Immature natural killer cell (primary cell): ENCODE data around the gene TOP3A. TPM values are rescaled to one million over a fixed set of nuclear protein-coding genes. Genes with fewer than 3 reads are reported as not detected.
A peak's percentile ranks its signal among the peaks of the same experiment; 100 is the strongest.

Source experiments
- DNase-seq, 3 donors: peaks; one replicate each; pipeline ENCODE4 v3.0.0; 2022; ENCODE audit warnings: mixed read lengths in 1 of 3
- H3K27ac Mint-ChIP-seq, 6 donors: one replicate each; pipeline ENCODE4 v1.8.0; 2020; ENCODE audit warnings: mixed read lengths in 6 of 6, mild to moderate bottlenecking in 5 of 6, inconsistent platforms in 4 of 6, moderate library complexity in 3 of 6
- H3K27me3 Mint-ChIP-seq, 3 donors: one replicate each; pipeline ENCODE4 v1.8.0; 2020 to 2021; ENCODE audit warnings: low read depth in 3 of 3, mild to moderate bottlenecking in 3 of 3, mixed read lengths in 3 of 3, moderate library complexity in 3 of 3, inconsistent platforms in 1 of 3
- H3K36me3 Mint-ChIP-seq, 3 donors: one replicate each; pipeline ENCODE4 v1.8.0; 2020; ENCODE audit warnings: mixed read lengths in 3 of 3, inconsistent platforms in 2 of 3, mild to moderate bottlenecking in 2 of 3
- H3K4me1 Mint-ChIP-seq, 2 donors: one replicate each; pipeline ENCODE4 v1.8.0; 2020; ENCODE audit warnings: inconsistent platforms in 2 of 2, mild to moderate bottlenecking in 2 of 2, mixed read lengths in 2 of 2, moderate library complexity in 1 of 2
- H3K4me3 Mint-ChIP-seq, 5 donors: one replicate each; pipeline ENCODE4 v1.8.0; 2020; ENCODE audit warnings: mild to moderate bottlenecking in 5 of 5, mixed read lengths in 5 of 5, inconsistent platforms in 3 of 5, moderate library complexity in 3 of 5
- H3K9me3 Mint-ChIP-seq, 6 donors: one replicate each; pipeline ENCODE4 v1.8.0; 2020; ENCODE audit warnings: mild to moderate bottlenecking in 6 of 6, mixed read lengths in 6 of 6, inconsistent platforms in 4 of 6, moderate library complexity in 3 of 6
- polyA plus RNA-seq, 3 donors: library from polyadenylated mRNA; unstranded; fragments of 300-500 nt; fragmentation: Illumina TruSeq; gene quantifications; one replicate each; pipeline ENCODE4 v1.2.3, GENCODE V29; 2021

The TOP3A gene
- polyA plus RNA-seq, 3 donors from 2014 or later, result 4.8 to 32.7 (median 15.2) TPM

DNA sequence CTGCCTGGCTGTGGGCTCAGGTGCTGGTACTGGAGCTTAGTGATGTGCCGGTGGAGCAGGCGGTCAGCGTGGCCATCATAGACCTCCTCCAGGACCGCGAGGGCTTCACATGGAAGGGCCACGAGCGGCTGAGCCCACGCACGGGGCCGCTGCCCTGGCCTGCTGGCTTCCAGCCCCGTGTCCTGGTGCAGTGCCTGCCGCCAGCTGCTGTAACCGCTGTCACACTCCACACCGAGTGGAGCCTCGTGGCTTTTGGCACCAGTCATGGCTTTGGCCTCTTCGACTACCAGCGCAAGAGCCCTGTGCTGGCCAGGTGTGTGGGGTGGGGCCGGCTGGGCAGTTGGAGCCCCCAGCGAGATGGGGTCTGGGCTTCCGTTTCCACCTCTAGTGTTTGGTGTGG, 77.3 kb downstream of the TOP3A start:
- Mint-ChIP-seq H3K27ac (no peak overlapping the region), H3K4me1 (no peaks in the 10 kb centered on the region), H3K27me3 (peaks cover 0 to 2% (median 0%) of the 10 kb centered on the region in 3 donors), H3K4me3 (no peak overlapping the region), H3K9me3 (no peaks in the 10 kb centered on the region), H3K36me3 (peaks cover 0 to 5% (median 0%) of the 10 kb centered on the region in 3 donors)
- no peak for DNase-seq

DNA sequence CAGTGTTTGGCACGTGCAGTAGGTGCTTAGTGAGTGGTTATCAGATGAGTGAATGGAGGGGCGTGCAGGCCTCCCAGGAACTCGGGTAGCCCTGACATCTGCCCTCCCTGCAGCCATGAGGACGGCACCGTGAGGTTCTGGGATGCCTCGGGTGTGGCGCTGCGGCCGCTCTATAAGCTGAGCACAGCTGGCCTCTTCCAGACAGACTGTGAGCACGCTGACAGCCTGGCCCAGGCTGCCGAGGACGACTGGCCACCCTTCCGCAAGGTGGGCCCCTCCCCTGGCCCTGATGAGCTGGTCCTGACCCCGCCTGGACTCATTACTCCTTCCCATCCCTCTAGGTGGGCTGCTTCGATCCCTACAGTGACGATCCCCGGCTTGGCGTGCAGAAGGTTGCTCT, 78.3 kb downstream of the TOP3A start:
- Mint-ChIP-seq H3K4me1 (no peaks in the 10 kb centered on the region), H3K4me3 (no peak overlapping the region), H3K27me3 (peaks cover 0 to 2% (median 0%) of the 10 kb centered on the region in 3 donors), H3K9me3 (no peaks in the 10 kb centered on the region), H3K36me3 (peaks cover 0 to 5% (median 0%) of the 10 kb centered on the region in 3 donors), H3K27ac (no peak overlapping the region)
- no peak for DNase-seq

DNA sequence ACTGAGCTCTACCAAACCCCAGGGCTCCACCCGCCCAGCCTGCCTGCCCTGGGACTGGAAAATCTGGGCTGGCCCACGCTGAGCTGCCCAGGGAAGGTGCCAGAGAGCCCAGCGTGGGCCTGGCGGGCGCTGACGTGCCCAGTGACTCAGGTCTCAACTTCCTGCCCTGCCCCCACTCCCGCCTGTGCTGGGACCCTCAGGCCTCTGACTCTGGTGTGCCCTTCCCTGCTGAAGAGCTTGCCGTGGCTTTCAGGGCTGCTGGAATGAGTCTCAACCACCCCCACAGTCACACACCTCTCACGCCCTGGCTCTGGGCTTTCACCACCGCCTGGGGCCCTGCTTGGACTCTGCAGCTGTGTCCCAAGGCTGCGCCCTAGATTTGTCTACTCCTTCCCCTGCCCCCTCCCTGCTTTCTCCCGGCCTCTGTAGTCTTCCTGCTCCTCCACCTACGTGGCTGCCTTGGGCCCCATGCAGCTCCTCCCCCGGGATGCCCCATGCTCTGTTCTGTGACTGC, 79.0 kb downstream of the TOP3A start:
- Mint-ChIP-seq H3K9me3 (no peaks in the 10 kb centered on the region), H3K4me3 (no peak overlapping the region), H3K36me3 (peaks cover 0 to 5% (median 0%) of the 10 kb centered on the region in 3 donors), H3K4me1 (no peaks in the 10 kb centered on the region), H3K27me3 (peaks cover 0 to 2% (median 0%) of the 10 kb centered on the region in 3 donors), H3K27ac (no peak overlapping the region)
- DNase-seq, result no peak

DNA sequence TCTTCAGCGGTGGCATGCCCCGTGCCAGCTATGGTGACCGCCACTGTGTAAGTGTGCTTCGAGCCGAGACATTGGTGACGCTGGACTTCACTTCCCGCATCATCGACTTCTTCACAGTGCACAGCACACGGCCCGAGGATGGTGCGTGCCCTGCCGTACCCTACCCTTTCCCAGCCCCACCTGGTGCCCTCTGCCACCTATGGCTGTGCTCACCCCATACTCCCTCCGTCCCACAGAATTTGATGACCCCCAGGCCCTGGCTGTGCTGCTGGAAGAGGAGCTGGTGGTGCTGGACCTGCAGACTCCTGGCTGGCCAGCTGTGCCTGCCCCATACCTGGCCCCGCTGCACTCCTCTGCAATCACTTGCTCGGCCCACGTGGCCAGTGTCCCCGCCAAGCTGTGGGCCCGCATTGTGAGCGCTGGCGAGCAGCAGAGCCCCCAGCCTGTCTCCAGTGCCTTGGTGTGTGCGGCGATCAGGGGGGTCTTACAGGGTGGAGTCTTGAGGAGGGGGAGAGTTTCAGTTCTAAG, 79.9 kb downstream of the TOP3A start:
- DNase-seq, result no peak
- Mint-ChIP-seq H3K4me3 (no peak overlapping the region), H3K4me1 (peaks cover 0 to under 1% of the 10 kb centered on the region in 2 donors), H3K9me3 (no peaks in the 10 kb centered on the region), H3K36me3 (peaks cover 0 to 5% (median 0%) of the 10 kb centered on the region in 3 donors), H3K27me3 (peaks cover 0 to 2% (median 0%) of the 10 kb centered on the region in 3 donors), H3K27ac (no peak overlapping the region)

DNA sequence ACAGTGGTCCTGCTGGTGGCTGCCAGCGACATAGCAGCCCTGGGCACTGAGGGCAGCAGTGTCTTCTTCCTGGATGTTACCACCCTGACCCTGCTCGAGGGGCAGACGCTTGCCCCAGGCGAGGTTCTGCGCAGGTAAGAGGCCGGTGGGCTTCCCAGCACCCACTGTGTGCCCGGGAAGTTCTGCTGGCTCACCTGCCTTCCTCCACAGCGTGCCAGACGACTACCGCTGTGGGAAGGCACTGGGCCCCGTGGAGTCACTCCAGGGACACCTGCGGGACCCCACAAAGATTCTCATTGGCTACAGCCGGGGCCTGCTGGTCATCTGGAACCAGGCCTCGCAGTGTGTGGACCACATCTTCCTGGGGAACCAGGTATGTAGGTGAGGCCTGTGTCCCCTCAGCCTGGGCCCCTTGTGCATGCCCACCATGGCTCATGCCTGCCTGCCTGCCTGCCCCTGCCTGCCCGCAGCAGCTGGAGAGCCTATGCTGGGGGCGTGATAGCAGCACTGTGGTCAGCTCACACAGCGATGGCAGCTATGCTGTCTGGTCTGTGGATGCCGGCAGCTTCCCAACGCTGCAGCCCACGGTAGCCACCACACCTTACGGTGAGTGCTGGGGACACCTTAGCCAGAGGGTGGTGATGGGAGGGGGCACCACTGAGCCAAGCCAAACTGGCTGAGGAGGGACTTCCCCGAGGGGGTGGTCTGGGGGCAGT, 80.8 kb downstream of the TOP3A start:
- Mint-ChIP-seq H3K27me3 (peaks cover 0 to 2% (median 0%) of the 10 kb centered on the region in 3 donors), H3K4me1 (peaks cover 0 to 1% of the 10 kb centered on the region in 2 donors), H3K27ac (no peak overlapping the region), H3K4me3 (no peak overlapping the region), H3K9me3 (no peaks in the 10 kb centered on the region), H3K36me3 (peaks cover 0 to 5% (median 0%) of the 10 kb centered on the region in 3 donors)
- no peak for DNase-seq

DNA sequence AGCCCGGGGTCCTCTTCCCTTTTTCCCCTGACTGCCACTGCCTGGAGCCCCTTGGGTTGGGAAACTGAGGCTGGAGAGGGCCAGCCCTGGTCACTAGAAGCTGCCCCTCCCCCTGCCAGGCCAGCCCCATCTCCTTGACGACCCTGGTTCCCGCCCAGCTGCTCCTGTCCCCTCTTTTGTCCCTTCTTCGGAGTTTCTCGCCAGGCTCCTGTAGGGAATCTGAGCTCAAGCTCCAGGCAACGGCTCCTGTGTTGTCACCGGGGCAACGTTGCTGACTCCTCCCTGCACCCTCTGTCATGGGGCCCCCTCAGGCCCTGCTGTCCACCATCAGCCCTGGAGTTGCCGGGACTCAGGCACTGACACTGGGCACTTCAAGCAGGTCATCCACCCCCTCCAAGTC, 83.6 kb downstream of the TOP3A start:
- Mint-ChIP-seq H3K27me3 (no peaks in the 10 kb centered on the region), H3K36me3 (no peaks in the 10 kb centered on the region), H3K9me3 (no peaks in the 10 kb centered on the region), H3K4me1 (peaks cover 22% of the 10 kb centered on the region in 2 donors), H3K4me3 (no peak overlapping the region), H3K27ac (no peak overlapping the region)
- DNase-seq, result no peak

DNA sequence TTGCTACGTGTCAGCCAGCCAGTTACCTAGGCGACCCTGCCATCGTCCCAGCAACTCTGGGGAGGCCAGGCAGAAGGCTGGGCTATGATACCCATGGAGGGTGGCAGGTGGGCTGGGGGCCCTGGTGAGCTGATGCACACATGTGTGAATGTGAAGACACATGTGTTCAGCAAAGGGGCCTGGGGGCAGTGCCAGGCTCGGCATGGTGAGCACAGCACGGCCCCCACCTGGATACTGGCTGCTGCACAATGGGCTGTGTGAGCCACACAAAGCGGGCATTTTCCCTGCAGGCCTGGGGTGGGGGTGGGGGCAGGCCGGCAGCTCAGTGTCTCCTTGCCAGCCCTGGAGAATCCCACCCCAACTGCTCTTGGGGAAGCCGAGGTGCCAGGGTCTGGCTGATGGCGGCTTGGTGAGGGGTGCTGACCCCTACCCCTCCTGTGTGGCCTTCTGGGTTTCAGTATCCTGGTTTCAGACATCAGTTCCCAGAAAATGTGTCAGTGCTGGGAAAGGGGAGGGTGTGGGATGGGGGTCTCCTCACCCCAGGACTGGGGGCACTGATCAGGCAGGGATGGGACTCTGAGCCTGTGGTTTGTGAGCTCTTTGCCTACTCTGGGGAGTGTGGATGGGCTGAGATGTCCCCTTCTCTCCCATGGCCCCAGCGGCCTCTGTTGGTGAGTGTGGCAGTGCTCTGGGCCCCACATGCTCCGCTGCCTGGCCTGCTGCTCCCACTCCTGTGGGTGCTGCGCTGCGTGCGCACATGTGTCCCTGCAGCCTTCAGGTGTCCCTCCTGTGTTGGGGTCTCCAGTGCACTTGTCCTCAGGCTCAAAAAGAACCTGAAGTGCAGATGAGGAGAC, 84.3 kb downstream of the TOP3A start:
- no peak overlapping the region for H3K27ac Mint-ChIP-seq

DNA sequence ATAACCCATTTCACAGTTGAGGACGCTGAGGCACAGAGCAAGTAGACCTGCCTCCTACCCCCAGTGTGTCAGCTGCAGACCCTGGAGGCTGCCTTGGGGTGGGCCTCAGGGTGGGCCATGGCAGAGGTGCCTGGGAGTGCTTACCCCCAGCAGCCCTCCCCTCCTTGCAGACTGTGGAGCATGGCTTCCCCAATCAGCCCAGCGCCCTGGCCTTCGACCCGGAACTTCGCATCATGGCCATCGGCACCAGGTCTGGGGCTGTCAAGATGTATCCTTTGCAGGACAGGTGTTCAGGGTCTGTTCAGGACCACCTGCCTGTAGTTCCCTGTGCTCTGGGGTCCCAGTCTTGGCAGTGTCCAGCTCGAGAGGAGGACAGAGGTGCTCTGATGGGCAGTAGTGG, 85.0 kb downstream of the TOP3A start:
- H3K27ac Mint-ChIP-seq, result no peak overlapping the region
- H3K36me3 Mint-ChIP-seq, result no peaks in the 10 kb centered on the region
- no peaks in the 10 kb centered on the region for H3K9me3 Mint-ChIP-seq
- H3K4me3 Mint-ChIP-seq, result no peak overlapping the region
- no peaks in the 10 kb centered on the region for H3K27me3 Mint-ChIP-seq
- no peak for DNase-seq
- H3K4me1 Mint-ChIP-seq, result peaks cover 27 to 30% of the 10 kb centered on the region in 2 donors

More for the DNA sequence above, 84.3 kb downstream of the TOP3A start:
- DNase-seq, result no peak
- Mint-ChIP-seq H3K36me3 (no peaks in the 10 kb centered on the region), H3K4me1 (peaks cover 26 to 27% of the 10 kb centered on the region in 2 donors), H3K4me3 (no peak overlapping the region), H3K27me3 (no peaks in the 10 kb centered on the region), H3K9me3 (no peaks in the 10 kb centered on the region)

DNA sequence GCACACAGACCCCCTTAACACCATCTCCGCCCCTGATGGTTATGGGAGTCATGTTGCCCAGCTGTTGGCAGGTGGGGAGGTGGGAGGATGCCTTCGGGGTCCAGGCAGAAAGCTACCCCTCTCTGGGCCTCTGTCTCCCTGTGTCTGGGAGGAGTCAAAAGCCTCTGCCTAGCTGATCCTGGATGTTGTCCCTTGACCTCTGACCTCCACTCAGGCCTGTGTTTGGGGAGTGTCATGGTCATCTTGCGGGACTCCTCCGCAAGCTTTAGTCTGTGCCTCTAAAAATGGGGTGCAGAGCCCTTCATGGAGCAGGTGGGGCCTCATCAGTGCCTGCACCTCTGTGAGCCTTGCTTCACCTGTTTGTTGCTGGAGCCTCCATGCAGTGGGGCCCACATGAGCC, 85.5 kb downstream of the TOP3A start:
- H3K4me1 Mint-ChIP-seq, result peaks cover 27 to 30% of the 10 kb centered on the region in 2 donors
- no peaks in the 10 kb centered on the region for H3K27me3 Mint-ChIP-seq
- H3K36me3 Mint-ChIP-seq, result no peaks in the 10 kb centered on the region
- no peak overlapping the region for H3K27ac Mint-ChIP-seq
- H3K9me3 Mint-ChIP-seq, result no peaks in the 10 kb centered on the region
- H3K4me3 Mint-ChIP-seq, result no peak overlapping the region
- DNase-seq, result no peak

DNA sequence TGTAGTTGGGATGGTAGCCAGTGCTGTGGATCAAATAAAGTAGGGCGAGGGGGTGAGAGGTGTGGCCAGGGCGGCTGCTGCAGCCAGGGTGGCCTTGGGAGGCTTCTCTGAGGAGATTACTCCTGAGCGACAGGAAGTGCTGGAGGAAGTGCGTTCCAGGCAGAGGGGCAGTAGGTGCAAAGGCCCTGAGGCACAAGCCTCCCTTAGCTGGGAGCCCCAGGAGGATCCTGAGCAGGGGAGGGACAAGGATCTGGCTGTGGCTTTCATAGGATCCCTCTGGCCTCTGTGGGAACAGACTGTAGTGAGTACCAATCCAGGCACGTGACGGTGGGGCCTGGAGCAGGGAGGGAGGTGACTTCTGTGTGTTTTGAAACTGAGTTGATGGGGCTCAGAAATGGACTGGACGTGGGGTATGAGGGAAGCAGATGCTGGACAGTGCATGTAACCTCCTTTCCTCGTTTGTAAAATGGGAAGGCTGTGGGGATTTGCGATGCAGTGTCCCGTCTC, 86.6 kb downstream of the TOP3A start:
- peak overlapping the region in 2 of 5 donors; percentile 34 to 42 for H3K4me3 Mint-ChIP-seq
- no peaks in the 10 kb centered on the region for H3K36me3 Mint-ChIP-seq
- H3K27me3 Mint-ChIP-seq, result no peaks in the 10 kb centered on the region
- no peak for DNase-seq
- H3K4me1 Mint-ChIP-seq, result peaks cover 27 to 30% of the 10 kb centered on the region in 2 donors
- H3K9me3 Mint-ChIP-seq, result no peaks in the 10 kb centered on the region
- peak overlapping the region in 1 of 6 donors; percentile 28 for H3K27ac Mint-ChIP-seq

DNA sequence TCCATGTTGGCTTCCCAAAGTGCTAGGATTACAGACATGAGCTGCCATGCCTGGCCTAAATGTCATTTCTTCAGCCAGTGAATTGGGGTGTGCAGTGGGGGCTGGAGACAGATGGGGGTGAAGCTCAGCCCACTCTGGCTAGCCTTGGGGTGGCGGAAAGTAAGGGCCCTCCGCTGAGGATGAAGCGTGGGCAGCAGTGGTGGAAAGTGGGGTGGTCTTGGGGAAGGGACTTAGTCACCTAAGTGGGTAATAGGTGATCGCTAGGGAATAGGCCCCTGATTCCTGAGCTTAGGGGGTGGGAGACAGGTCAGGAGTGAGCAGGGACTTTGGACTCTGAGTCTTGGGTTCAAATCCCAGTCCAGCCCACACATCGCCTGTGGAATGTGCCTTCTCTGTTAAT, 87.2 kb downstream of the TOP3A start:
- H3K36me3 Mint-ChIP-seq, result no peaks in the 10 kb centered on the region
- no peaks in the 10 kb centered on the region for H3K27me3 Mint-ChIP-seq
- H3K4me1 Mint-ChIP-seq, result peaks cover 27 to 30% of the 10 kb centered on the region in 2 donors
- peak overlapping the region in 4 of 5 donors; percentile 19 to 41 (median 30) for H3K4me3 Mint-ChIP-seq
- DNase-seq, result no peak
- H3K9me3 Mint-ChIP-seq, result no peaks in the 10 kb centered on the region
- peak overlapping the region in 2 of 6 donors; percentile 36 to 61 for H3K27ac Mint-ChIP-seq

DNA sequence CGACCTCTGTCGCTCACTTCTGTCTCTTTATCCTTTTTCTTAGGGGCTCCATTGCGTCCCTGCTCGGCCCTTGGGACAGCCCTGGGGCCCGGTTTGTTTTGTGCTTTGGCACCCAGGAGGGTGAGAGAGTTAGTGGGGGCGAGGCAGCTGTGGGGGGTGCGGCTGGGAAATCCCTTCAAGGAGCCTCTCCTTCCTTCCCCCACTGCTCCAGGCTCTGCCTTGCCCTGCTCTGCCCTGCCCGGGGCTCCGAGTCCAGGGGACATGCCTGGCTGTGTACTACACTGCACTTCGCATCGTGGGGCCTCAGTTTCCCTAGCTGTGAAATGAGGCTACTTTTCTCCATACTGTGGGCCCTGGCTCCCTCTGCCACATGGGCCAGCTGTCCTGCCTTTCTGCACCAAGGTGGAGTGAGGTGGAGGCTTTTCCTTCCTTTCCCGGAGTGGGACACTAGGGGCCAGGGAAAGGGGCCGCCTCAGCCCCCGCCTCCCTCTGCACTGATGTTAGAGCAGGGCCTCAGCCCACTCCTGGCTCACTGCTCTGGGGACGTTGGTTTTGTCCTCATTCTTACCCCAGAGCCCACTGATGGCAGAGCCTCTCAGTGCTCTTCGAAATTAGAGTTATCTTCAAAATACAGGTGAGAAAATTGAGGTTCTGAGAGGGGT, 88.4 kb downstream of the TOP3A start:
- Mint-ChIP-seq H3K27me3 (no peaks in the 10 kb centered on the region), H3K27ac (peak overlapping the region; percentile 96 to 99 (median 98)), H3K4me1 (peaks cover 27 to 30% of the 10 kb centered on the region in 2 donors), H3K4me3 (peak overlapping the region; percentile 96 to 100 (median 98)), H3K9me3 (no peaks in the 10 kb centered on the region), H3K36me3 (no peaks in the 10 kb centered on the region)
- DNase-seq, result no peak

DNA sequence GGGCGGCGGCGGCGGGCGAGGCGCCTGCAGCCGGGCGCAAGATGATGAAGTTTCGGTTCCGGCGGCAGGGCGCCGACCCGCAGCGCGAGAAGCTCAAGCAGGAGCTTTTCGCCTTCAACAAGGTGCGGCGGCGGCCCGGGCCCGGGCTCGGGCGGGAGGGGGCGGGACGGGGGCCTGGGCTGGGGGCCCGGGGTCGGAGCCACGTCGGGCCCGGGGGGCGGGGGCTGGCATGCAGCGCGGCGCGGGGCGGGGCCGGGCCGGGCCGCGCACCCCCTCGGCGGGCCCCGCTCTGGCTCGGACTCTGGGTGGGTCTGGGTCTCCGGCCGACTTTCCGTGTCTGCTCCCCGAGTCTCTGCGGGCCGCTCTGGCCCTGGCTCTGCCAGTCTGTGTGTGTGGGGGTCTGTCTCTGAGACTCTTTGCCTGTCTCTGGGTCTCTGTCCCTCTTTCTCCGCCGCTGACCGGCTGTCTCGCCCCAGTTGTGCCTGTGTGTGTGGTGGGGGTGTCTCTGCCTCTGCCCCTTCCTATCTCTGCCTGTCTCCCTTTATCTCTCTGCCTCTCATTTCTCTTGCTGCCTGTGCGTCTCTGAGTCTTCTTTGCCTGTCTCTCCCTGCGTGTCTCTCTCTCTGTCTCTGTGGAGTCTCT, 89.0 kb downstream of the TOP3A start:
- Mint-ChIP-seq H3K27me3 (no peaks in the 10 kb centered on the region), H3K36me3 (no peaks in the 10 kb centered on the region), H3K27ac (peak overlapping the region; percentile 96 to 99 (median 98)), H3K4me1 (peaks cover 27 to 30% of the 10 kb centered on the region in 2 donors), H3K4me3 (peak overlapping the region; percentile 96 to 100 (median 98)), H3K9me3 (no peaks in the 10 kb centered on the region)
- DNase-seq, result peak in 1 of 3 donors; percentile 18
